Activated T-helper 1 cell treated with anti-CD3 and anti-CD28 coated beads, Interleukin-2, amount 50 U/mL, for 16 hours (primary cell): Measurements from ENCODE around the gene PTPRG.
A peak's percentile ranks its signal among the peaks of the same experiment; 100 is the strongest.

Source experiments
- DNase-seq, 2 donors: peaks; one replicate each; pipeline ENCODE4 v3.0.0-alpha.2; 2020; ENCODE audit warnings: low read depth in 1 of 2, low spot score in 1 of 2

PTPRG gene

DNA sequence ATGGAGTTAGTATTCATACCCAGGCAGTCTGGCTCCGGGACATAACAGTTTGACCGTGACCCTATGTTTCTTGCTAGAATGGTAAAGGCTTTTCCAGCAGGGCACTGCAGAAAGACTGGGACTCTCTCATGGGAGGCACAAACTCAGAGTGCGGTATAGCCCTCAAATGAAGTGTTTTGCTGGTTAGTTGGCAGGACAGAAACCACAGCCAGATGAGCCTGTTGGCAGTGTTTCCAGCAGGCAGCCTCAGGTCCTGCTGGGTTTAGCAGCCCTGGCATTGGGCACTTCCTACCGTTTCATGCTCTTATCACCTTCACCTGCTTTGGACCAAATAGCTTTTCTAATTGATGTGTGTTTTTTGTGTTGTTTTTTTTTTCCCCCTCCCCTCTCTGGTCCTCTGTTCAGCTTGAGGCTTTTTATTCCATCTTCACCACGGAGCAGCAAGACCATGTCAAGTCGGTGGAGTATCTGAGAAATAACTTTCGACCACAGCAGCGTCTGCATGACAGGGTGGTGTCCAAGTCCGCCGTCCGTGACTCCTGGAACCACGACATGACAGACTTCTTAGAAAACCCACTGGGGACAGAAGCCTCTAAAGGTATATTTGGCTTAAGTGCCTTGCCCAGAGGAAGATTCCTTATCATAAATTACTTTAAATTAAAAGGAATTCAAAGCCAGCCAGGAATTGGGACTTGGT is 606.3 kb downstream of the PTPRG start:
- DNase-seq, result no peak

DNA sequence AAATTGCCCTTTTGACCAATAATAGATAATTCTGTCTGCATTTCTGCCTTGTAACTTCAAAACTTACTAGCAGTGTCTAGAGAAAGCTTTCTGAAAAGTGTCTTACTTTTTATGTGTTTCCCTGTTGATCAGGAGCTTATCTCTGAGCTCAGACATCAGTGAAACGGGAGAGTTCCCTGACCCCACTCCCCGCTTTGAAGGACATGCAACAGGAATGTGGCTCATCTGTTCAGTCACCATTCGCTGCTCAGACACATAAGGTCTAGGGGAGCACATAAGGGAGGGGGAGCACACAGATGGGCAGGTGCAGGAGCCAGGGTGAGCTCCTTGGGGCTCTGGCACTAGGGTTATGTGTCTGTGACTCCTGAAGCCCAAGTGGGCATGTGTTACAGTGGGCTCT is 607.0 kb downstream of the PTPRG start:
- DNase-seq, result no peak

DNA sequence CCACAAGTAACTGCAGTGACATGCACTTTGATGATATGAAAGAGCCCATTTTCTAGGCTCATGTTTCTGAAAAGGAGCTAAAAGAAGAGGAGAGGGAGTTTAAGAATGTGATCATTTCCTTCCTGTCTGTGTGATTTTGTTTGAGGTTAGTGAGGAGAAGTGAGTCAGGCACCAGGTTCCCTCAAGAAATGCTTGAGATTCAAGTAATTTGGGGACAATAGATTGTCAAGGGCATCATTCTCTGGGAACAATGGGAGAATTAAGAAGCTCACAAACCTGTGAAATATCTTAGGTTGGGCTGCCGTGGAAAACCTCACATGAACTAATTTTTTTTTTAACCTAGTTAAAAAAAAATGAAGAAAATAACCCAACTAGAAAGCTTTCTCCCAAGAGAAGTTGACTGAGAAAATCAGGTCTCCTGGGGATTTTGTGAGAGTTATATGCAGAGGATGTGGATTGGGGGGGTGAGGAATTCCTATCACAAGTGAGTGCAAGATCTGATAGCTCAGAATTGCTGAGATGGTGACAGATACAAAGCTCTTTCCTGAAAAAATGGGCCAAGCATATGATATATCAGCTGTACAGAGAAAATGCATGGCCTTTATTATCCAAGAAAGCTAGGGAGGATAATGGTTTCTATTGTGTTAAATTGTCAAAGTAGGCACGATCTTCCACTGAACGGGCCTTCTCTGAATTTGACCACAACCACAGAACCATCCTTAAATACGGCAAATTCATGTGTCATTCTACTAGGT is 608.7 kb downstream of the PTPRG start:
- no peak for DNase-seq

DNA sequence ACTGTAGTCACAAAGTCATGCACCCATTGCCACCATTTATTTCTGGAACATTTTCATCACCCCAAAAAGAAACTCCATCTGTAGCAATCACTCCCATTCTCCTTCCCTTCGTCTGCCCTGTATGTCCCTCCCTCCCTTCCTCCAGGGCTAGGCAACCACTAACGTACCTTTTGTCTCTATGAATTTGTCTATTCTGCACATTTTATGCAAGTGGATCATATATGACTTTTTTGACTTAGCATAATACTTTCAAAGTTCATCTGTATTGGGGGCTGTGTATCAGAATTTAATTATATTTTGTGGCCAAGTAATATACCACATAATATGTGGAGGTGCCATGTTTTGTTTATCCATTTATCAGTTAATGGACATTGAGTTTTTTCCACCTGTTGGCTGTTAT is 610.4 kb downstream of the PTPRG start:
- DNase-seq, result no peak

DNA sequence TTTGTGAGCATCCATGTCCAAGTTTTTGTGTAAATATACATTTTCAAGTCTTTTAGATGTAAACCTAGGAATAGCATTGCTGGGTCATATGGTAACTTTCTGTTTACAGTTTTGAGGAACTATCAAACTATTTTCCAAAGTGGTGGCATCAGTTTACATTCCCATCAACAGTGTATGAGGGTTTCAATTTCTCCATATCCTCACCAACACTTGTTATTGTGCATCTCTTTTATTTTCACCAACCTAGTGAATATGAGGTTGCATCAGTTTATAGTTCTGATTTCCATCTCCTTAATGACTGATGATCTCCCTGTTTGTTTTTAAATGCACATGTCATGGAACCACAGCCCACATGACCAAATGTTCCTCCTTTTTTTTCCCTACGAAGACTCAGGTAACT is 610.8 kb downstream of the PTPRG start:
- no peak for DNase-seq

DNA sequence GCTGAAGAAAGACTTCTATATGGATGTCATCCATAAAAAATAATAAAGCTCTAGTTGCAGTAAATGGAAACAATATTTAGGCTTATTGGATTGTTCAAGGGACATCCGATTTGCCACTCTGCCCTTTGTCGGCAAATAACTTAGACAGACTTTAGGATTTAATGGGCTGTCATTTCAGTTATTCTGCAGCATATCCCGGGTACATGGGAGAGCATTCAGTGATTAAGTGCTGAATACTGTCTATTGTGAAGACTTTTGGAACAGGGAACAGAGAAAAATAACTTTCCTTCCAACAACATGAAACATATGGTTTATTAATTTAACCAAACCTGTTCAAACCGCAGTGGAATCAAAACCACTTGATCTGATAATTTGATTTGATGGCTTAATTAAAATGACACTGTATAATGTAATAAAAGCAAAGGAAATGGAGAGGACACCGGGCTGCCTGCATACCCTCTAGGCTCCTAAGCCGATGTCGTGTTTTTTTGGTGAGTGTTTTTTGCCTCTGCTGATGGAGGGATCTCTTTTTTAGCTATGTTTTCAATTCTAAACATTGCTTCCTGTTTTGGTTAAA is 612.7 kb downstream of the PTPRG start:
- DNase-seq, result no peak

DNA sequence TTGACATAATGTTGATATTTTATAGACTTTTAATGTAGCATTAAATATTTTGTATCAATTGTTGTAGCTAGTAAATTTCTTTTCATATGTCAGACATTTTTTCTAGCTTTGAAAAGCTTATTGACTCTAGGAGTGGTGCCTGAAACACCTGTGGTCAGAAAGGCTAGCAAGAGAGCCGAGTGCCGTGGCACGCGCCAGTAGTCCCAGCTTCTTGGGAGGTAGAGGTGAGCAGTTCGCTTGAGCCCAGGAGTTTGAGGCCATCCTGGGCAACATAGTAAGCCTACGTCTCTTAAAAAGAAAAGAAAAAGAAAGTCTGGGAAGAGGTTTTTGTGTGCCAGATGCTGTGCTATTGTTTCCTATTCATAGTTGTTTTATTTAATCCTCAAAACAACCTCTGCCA is 613.8 kb downstream of the PTPRG start:
- no peak for DNase-seq

DNA sequence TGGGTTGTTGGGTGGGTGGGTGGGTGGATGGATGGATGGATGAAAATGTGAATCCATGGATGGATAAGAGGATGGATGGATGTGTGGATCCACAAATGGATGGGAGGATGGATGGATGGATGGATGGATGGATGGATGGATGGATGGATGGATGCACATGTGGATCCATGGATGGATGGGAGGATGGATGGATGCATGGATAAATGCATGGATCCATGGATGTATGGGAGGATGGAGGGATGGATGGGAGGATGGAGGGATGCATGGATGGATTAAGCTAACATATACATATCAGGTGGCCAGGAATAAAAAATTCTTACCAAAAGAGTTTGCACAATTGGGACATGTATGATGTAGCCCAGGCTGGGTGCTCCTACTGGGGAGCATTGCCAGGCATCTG is 616.7 kb downstream of the PTPRG start:
- no peak for DNase-seq

DNA sequence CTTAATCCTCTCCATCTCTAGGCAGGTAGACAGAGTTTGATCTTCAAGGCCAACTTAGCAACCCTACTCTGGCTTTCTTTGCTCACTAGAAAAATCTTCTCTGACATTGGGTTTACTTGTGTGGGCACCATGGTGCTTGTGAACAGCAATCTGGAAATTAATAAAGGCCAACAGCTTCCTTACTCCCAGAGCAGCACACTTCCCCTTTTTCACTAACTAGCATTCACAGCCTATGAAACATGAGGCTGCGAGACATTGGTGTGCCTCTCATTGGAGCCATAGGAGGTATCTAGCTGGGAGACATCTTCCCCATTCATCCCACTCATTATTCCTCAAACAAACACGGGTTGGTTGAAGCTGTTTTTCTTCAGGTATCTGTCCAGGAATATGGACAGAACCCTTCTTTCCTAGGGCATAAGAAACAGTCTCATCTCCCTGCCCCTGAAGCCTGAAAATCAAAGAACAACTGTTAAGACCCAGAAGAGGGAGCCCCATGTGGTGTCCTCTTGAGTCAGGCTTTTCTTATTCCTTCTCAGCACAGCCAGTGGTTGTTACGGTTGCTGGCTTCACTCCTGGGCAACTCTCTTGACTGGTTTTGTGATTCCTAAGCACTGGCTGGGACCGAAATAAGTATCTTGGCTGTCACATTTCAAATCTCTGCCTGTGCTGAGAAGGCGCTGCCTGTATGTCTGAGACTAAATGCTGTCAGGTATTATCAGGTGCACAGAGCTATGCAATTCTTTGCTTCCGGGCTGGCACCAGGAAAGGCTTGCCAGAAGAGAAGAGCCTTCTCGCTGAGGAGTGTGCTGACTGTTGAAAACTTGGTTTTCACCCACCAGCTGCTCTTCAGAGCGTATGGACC is 617.6 kb downstream of the PTPRG start:
- no peak for DNase-seq

DNA sequence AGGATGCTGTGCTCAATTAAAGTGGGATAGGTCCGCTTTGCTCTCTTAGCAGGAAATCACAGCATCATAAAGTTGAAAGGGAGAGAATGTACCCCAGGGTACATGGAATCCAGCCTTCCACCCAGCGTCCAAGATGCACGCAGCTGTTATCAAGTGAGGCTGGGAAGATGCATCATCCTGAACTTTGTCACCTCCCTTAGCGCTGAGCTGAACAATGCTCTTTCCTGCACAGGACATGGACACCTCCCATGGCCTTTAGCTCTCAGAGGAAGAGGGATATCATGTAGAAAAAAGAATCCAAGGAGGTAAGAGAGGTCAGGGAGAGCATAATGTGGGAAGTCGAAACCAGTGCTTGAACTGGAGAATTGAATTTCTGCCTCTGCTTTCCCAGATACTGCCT is 619.1 kb downstream of the PTPRG start:
- no peak for DNase-seq

DNA sequence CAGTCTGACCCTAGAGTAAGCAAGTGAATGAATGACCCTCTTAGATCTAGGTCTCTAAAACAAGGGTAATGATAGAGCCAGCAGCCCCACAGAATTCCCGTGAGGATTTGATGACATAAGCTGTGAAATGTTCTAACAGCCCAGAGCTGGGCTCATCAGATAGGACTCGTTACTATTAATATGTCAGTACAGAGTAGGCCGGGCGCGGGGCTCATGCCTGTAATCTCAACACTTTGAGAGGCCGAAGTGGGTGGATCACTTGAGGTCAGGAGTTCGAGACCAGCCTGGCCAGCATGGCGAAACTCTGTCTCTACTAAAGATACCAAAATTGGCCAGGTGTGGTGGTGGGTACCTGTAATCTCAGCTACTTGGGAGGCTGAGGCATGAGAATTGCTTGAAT is 621.7 kb downstream of the PTPRG start:
- DNase-seq, result no peak

DNA sequence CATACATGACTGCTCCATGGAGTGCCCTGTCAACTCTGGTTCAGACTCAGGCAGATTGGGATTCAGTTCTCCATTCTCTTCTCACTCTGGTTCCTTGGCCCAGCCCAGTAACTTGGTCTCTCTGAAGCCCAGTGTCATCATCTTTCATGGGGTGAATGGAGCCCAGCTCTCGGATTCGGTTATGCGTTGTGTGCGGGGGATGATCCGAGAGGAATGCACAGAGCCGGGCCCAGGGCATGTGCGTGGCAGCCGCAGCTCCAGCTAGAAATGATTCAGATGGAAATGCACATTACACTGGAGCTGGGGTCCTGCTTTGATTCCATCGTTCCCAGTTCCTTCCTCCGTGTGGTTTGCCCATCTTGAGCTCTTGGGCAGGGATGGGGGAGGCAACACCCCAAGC is 622.6 kb downstream of the PTPRG start:
- no peak for DNase-seq

DNA sequence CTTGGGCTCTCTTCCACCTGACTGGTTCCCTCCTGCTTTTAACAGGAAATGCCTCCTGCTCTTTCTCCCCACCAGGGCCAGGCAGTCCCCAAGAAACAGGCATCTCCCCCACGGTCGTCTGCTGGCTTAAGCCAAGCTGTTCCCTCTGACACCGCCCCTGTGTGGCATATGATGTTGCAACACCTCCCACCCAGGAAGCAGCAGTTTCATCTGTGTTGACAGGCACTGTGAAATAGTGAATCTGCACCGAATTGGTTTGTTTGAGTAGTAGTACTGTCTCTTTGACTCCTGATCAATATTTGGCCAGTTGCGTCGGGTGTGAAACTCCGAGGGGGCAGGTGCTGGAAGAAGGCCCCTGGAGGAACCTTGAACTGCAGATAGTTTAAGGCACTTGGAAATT is 623.2 kb downstream of the PTPRG start:
- DNase-seq, result no peak

DNA sequence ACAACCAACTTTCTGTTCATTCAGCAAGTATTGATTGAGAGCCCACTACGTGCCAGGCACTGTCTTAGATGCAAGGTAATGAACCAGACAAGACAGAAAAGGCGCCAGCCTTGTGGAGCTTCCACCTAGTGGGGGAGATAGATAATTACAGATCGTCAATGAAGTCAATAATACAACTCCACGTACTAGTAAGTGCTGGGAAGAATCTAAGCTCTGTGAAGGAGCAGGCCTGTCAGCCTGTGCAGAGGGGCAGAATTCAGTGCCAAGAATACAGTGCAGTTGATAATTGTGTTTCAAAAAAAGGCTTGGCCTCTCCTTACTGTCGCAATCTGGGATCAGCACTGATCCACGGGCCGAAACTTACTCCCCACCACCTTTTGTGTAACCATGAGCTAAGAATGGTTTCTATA is 625.7 kb downstream of the PTPRG start:
- no peak for DNase-seq

DNA sequence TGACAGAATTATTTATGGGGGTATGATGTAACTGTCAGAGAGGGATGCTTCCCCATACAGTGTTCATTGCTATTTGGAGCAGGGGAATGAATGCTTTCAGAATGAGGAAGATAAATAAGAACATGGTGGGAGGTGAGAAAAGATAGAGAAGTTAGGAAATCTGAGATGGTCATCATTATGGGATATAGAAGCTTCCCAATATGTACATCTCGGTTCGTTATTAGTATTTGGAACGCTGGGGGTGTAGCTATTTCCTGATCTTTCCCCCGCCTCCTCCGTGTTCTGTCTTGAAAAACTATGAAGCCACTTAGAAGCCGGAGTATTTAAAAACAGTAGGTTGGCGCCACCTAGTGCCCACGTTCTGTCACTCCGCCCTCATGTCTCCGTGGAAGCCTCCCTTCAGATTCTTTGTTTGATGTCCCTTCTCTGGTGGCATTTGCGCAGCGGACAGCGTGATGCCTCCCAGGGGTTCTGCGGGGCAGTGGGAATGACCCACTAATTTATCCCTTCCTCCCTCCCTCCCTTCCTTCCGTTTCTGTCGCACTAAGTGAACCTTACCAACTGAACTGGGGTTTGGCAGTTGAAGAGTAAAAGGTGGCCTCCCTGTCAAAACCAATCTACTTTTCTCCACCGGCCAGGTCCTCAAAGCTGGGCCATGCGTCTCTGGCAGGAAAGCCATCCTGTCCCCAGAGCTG is 627.5 kb downstream of the PTPRG start:
- peak; percentile 9 to 21 for DNase-seq

DNA sequence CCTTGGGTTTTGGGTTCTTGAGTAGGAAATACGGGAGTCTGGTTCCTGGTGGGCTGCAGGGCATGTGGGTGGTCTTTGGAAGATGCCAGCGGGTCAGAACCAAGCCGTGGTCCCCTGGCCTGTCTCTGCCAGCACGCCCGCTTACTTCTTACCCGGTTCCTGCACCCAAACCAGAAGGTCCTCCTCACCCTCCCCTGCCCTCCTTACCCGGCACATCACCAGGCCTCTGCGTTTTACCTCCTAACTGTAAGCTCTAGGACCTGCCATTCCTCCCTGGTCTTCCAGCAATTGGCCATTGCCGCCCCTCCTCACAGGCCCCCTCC is 628.0 kb downstream of the PTPRG start:
- no peak for DNase-seq

DNA sequence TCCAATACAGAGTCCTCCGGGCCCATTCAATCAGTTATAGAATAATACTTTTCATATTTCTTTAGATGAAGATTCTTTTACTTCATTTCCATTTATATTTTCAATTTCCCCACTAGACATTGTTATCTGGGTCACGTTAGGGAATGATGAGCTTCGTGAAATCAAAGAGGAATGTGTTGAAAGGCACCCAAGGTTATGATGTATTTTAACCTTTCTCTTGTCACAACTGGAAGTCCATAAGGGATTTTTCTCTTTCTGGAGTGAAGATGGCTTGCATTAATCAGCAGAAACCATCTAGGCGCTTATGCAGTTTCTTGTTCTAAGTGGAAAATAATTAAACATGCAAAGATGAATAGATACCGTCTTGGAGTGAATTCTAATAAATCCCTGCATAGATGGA is 631.5 kb downstream of the PTPRG start:
- no peak for DNase-seq

DNA sequence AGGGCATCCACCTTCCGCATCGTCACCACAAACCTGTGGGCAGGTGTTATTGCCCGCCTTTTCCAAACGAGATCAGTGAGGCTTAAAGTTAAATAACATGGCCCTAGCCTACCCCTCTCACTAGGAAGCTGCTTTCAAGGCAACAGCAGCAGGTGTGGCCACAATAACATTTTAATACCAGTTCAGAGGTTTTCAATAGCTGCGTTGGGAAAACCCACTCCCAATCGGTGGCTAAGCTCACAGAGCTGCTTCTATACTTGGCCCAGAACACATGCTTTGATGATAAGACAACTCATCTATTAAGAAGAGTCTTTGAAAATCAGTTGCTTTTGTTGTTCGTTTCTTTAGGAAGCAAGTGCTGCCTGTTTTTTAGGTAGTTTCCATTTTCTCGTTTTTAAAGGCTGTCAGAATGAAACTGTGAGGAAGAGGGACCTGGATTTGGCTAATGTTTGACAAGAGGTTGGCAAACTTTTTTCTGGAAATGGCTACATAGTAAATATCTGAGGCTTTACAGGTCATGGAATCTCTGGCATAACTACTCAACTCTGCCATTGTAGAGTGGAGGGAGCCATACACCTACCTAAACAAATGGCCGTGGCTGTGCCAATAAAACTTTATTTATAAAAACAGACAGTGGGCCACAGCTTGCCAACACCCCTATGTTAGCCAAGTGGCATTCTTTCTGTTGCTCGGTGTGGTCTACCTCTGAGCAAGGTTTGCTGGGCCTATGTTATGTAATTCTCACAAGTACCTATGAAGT is 632.4 kb downstream of the PTPRG start:
- no peak for DNase-seq

DNA sequence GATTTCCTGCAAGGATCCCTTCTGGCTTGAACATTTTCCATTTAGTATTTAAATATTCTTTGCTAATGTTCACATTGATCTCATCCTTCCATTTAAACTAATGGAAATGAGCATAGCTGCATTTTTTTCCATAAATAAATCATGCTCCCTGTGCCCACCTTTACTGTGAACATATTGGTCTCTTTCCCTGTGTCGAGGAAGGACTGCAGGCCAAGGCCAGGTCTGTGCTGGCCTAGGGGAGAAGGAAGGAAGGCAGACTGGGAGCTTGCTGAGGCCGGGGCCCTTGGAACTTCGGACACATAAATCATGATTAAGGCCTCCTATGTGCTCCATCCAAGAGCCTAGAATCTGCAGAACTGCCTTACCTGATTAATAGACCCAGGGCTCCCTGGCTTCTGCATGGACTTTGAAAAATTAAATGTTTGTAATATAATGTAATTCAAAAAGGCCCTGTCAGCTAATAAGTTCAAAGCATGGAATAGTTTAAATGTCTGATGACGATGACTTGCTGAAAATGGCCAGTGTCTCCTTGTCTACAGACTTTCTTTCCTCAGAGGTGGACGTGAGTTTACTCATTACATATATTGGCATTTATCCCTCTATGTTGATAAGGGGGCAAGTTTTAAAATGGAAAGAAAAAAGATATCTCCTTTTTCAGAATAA is 636.1 kb downstream of the PTPRG start:
- DNase-seq, result no peak

DNA sequence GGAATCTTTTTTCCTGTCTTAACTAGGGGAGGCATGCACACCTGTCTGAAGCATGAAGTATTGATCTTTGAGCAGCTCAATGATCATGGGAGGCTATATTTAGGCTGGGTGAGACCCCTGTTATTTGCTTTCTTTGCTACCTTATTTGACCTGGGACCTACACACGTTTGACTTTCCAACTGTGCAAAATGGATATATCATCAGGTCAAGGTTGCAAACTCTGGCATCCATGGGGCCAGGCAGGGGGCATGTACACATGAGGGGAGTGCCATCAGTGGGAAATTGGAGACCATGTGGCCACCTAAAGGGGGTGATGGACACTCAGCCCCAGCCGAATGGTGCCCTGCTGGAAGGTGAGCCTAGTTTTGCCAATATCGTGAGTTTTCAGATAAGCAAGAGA is 637.8 kb downstream of the PTPRG start:
- DNase-seq, result no peak
